OCI-LY7 (cell line): ENCODE results near the gene CRADD.

ENCODE experiments used
- CTCF ChIP-seq: fragments of 200-600 bp; sonication (generic); conservative IDR thresholded peaks from 2 replicates; pipeline ENCODE4 v1.5.1; 2014; ENCODE audit warnings: mild to moderate bottlenecking, antibody characterized with exemption, low read length, moderate library complexity, mixed read lengths
- EZH2phosphoT487 ChIP-seq: fragments of 200-600 bp; sonication (generic); IDR thresholded peaks from 2 replicates; pipeline ENCODE4 v1.6.1; 2018; ENCODE audit warnings: low read depth, borderline replicate concordance, mild to moderate bottlenecking, mixed run types, antibody characterized with exemption, low read length, moderate library complexity, mixed read lengths

- TF ChIP-seq CTCF (no peak), EZH2phosphoT487 (no peak)
Measured at GRCh38 chr12:93683410-93683809, 6.2 kb downstream of the CRADD start.
